Muscle of leg (tissue), 11 donors: ENCODE results near the gene APOM. TPM values are rescaled to one million over a fixed set of nuclear protein-coding genes. Genes with fewer than 3 reads are reported as not detected.

ENCODE experiments used
- DNase-seq: peaks from one replicate; pipeline ENCODE4 v3.0.0; 2013
- H3K27ac ChIP-seq: one replicate; pipeline ENCODE4 v1.5.1; 2013; ENCODE audit warnings: mild to moderate bottlenecking, low read length, control low read depth
- H3K27me3 ChIP-seq: one replicate; pipeline ENCODE4 v1.6.1; 2013; ENCODE audit warnings: low read length; ENCODE audit not compliant: control insufficient read depth, insufficient read depth
- H3K36me3 ChIP-seq: one replicate; pipeline ENCODE4 v1.6.1; 2013; ENCODE audit warnings: low read length; ENCODE audit not compliant: control insufficient read depth, insufficient read depth
- H3K4me1 ChIP-seq: one replicate; pipeline ENCODE4 v1.6.1; 2013; ENCODE audit warnings: low read length; ENCODE audit not compliant: control insufficient read depth, insufficient read depth
- H3K4me3 ChIP-seq: one replicate; pipeline ENCODE4 v1.5.1; 2013; ENCODE audit warnings: low read length, control low read depth
- H3K9me3 ChIP-seq: replicated peaks from 2 replicates; pipeline ENCODE4 v1.6.1; 2013; ENCODE audit warnings: low read depth, low read length; ENCODE audit not compliant: control insufficient read depth
- WGBS: methylation state at CpG from one replicate; pipeline ENCODE4 v1.1.5; 2013; ENCODE audit warnings: missing lambda C conversion rate; ENCODE audit not compliant: insufficient coverage; 5-methylcytosine and 5-hydroxymethylcytosine counted together
- polyA plus RNA-seq, 8 donors: library from polyadenylated mRNA; unstranded; fragments of 120-200 nt; gene quantifications; one replicate each; pipeline versions ENCODE4 v1.2.1 to v1.2.3, GENCODE V29; 2013; ENCODE audit warnings: inconsistent platforms in 1 of 8, low replicate concordance in 1 of 8; ENCODE audit not compliant: insufficient read length in 8 of 8, insufficient read depth in 1 of 8
- total RNA-seq: library from RNA; stranded (reverse); fragments of 120-200 nt; gene quantifications from one replicate; pipeline ENCODE4 v1.2.4, GENCODE V29; 2013

Gene APOM
- total and polyA plus RNA-seq, 9 donors = 2.6 to 8.5 (median 4.1) TPM

DNA sequence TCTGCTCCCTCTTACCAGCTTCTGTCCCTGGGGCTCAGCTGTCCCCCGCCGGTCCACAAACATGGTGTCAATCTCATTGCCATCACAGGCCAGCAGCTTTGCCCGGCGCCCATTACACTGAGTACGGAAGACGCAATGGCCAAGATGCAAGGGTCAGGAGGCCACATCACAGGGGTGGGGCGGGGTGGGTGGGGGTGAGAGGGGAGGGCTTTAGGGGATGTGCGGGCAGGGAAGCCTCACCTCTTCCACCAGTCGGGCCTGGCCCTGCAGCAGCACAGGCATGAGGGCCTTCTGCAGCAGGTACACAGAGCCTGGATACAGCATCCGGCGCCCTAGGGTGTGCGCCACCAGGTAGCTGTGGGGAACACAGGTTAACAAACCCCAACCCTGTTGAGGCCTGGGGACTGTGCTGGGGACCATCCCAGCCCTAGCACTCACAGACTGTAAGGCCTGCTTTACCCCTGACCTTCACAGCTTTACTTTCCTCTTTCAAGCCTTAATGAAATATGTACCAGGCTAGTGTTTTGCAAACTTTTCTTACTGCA is 35.9 kb downstream of the APOM start:
- Histone ChIP-seq H3K4me3 (no peak overlapping the region), H3K4me1 (no peaks in the 10 kb centered on the region), H3K27ac (no peak overlapping the region), H3K27me3 (no peaks in the 10 kb centered on the region), H3K36me3 (peaks cover 83% of the 10 kb centered on the region), H3K9me3 (no peaks in the 10 kb centered on the region)
- WGBS = 95% methylated on average over 8 of the region's 12 CpGs
- DNase-seq = no peak

- Histone ChIP-seq H3K27ac (no peak overlapping the region), H3K4me3 (no peak overlapping the region), H3K9me3 (no peaks in the 10 kb centered on the region), H3K27me3 (no peaks in the 10 kb centered on the region), H3K4me1 (no peaks in the 10 kb centered on the region), H3K36me3 (peaks cover 82% of the 10 kb centered on the region)
- DNase-seq = no peak
- 81% methylated on average over 2 of the region's 4 CpGs for WGBS
These were observed 36.7 kb downstream of the APOM start for GRCh38 chr6:31692353-31692752.

- Histone ChIP-seq H3K36me3 (peaks cover 81% of the 10 kb centered on the region), H3K27me3 (no peaks in the 10 kb centered on the region), H3K9me3 (no peaks in the 10 kb centered on the region), H3K27ac (no peak overlapping the region), H3K4me3 (no peak overlapping the region), H3K4me1 (no peaks in the 10 kb centered on the region)
- no peak for DNase-seq
- 97% methylated on average over 8 of the region's 9 CpGs for WGBS
These were observed 37.2 kb downstream of the APOM start for GRCh38 chr6:31692886-31693285.

DNA sequence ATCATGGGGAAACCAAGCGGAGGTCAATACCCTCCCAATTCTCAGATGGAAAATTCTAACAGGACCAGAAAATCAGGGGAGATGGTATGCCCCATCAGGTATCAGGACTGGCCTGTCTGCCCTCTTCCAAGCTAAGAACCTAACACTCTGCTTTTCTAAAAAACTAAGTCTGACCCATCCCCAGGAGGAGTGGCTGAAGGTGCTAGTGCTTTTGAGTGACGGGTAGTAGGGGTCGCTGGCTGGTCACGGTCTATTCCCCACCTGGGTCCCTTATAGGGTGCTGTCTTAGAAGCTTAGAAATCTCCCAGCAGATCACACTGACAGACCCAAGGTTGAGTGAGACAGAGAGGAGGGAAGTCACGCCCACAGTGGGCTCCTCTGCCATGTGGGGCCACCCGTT is 37.8 kb downstream of the APOM start:
- Histone ChIP-seq H3K27ac (no peak overlapping the region), H3K4me3 (no peak overlapping the region), H3K27me3 (no peaks in the 10 kb centered on the region), H3K9me3 (no peaks in the 10 kb centered on the region), H3K4me1 (no peaks in the 10 kb centered on the region), H3K36me3 (peaks cover 75% of the 10 kb centered on the region)
- 83% methylated on average over 2 of the region's 6 CpGs for WGBS
- DNase-seq = no peak

DNA sequence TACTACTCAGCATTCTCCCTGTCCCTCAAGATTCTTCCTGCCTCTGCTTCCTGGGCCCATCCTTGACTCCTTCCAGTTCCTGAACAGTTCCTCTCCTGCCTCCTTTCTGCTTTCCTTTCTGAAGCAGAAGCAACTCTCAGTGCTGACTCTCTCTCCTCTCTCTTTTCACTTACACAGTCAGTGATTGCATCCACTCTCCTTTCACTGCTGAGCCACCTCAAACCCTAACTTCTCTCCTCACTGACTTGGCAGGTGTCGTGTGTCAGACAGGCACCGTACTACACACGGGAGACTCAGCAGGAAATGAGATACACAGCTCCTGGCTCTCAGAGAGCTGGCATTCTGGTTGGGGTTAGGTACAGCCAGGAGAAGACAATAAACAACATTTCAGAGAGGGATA is 41.9 kb downstream of the APOM start:
- WGBS = no CpG with 5 or more reads among the region's 3 CpGs
- no peak for DNase-seq
- H3K4me3 ChIP-seq = no peak overlapping the region
- no peaks in the 10 kb centered on the region for H3K27me3 ChIP-seq
- peaks cover 59% of the 10 kb centered on the region for H3K36me3 ChIP-seq
- H3K27ac ChIP-seq = no peak overlapping the region
- H3K9me3 ChIP-seq = no peaks in the 10 kb centered on the region
- peaks cover 15% of the 10 kb centered on the region for H3K4me1 ChIP-seq

DNA sequence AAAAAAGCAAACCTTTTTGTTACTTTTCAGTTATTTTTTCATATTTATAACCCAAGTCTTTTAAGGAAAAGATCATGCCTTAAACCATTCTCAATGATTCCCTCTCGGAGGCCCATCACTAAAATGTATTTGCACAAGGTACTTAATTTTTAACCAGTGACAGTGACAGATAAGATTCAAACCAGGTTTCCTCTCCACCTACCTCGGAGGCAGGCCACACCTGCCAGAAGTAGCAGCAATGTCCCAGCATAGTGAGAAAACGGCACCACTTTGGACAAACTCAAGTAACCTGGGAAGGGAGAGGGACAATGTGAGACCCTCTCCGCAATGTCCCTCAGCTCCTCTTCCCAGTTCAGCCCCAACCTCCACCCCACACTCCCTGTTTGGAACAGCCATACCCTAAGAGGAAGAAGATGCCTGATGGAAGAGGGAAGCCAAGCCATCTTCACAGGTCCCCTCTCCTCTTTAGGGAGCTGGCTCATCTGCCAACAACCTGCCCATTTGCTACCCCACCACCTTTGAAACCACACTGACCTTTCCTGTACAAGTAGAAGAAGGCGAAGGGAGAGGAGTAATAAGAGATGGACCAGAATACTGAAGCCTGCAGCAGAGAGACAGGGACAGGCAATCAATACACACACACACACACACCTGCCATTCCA is 45.2 kb downstream of the APOM start:
- Histone ChIP-seq H3K4me1 (peaks cover 20% of the 10 kb centered on the region), H3K27me3 (no peaks in the 10 kb centered on the region), H3K4me3 (no peak overlapping the region), H3K36me3 (peaks cover 36% of the 10 kb centered on the region), H3K27ac (peak overlapping the region; percentile 96), H3K9me3 (no peaks in the 10 kb centered on the region)
- DNase-seq = no peak
- WGBS = 89% methylated on average over 1 of the region's 5 CpGs

- Histone ChIP-seq H3K4me3 (peak overlapping the region; percentile 59), H3K4me1 (peaks cover 20% of the 10 kb centered on the region), H3K27me3 (no peaks in the 10 kb centered on the region), H3K36me3 (peaks cover 29% of the 10 kb centered on the region), H3K27ac (peak overlapping the region; percentile 96), H3K9me3 (no peaks in the 10 kb centered on the region)
- 13% methylated on average over 5 of the region's 7 CpGs for WGBS
- DNase-seq = peak; percentile 89
These were observed 46.1 kb downstream of the APOM start for GRCh38 chr6:31701666-31702404.

DNA sequence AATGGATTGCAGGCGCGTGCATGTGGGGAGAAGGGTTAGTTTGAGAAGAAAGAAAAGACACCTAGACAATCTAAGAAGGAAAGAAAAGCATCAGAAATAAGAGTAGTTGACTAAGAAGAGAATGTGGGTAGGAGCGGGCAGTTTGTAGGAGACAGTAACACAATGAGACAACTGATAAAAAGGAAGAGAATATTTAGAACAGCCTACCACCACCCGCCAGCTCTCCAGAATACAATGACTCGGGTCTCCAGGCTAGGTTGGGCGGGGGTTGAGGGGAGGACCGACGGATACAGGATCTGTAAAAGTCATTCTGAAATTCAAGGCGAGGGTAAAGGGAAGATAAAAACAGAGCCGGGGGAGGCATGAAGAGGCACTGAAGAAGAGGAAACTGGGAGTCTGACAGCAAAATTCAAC is 46.7 kb downstream of the APOM start:
- no peak for DNase-seq
- H3K36me3 ChIP-seq = peaks cover 24% of the 10 kb centered on the region
- H3K4me1 ChIP-seq = peaks cover 20% of the 10 kb centered on the region
- no peaks in the 10 kb centered on the region for H3K9me3 ChIP-seq
- 0% methylated on average over 6 of the region's 10 CpGs for WGBS
- peak overlapping the region; percentile 96 for H3K27ac ChIP-seq
- H3K27me3 ChIP-seq = no peaks in the 10 kb centered on the region
- H3K4me3 ChIP-seq = peak overlapping the region; percentile 59

DNA sequence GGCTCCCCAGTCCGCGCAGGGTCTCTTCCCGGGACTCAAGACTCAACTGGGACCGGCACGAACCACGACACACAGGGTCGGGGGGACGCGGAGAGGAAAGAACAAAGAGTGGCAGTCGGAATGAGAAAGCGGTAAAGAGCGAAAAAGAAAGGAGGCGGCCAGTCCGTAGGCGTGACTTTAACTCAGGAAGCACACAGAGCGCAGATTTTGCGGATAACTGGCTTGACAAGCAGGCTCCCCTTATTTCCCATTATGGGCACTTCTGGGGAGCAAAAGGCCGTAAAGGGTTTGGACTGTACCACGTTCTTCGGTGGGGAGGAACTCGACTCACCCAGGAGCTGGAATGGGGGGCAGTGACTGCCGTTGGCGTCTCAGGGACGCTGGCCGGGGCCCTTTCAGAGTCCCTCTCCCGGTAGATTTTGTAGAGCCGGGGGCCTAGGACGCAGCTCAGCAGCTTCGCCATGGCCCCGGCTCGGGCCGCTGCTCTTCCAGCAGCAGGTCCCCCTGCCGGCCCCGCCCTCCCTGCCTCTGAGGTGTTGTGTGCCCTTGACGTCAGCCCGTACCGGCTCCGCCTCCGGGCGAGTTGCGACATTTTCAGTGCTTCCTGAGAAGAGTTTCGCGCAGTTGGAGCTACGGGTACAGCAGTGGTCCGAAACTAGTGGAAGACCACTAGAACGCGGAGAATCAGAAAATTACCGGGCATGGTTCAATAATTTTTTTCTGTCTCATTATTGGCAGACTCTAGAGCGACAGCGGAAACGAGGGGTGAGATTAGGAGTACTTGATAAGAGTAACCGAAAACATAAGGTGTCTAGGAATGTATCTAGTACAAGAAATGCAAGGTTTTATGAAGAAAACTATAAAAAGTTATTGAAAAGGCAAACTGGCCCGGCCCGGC is 47.4 kb downstream of the APOM start, which contains the start of gene ABHD16A:
Gene ABHD16A (minus strand): TSS at position 506 of the 898 bp plus-strand sequence. CDS start 43 bp downstream, at position 463.
- Histone ChIP-seq H3K9me3 (no peaks in the 10 kb centered on the region), H3K27me3 (no peaks in the 10 kb centered on the region), H3K27ac (peak within 1 kb of the TSS; percentile 96), H3K4me3 (peak within 1 kb of the TSS; percentile 59), H3K36me3 (peaks cover 20% of the 10 kb centered on the region), H3K4me1 (peaks cover 20% of the 10 kb centered on the region)
- DNase-seq = peak; percentile 100
- WGBS = 2% methylated on average over 51 of the region's 54 CpGs
